Endothelial cell of umbilical vein (primary cell): ENCODE data around the gene EGLN1. TPM values are rescaled to one million over a fixed set of nuclear protein-coding genes. Genes with fewer than 3 reads are reported as not detected.

Experiments
- BruUV-seq: library from RNA; stranded (reverse); fragments of 400-500 nt; replicated peaks from 2 replicates; lab custom pipeline; 2021; lab: Mats Ljungman, UMichigan
- CTCF ChIA-PET: fragments of 300-600, 350-600 bp; sonication (Branson Sonifier 250); formaldehyde crosslinking; loops from one replicate; lab custom pipeline; 2021; ENCODE audit warnings: antibody characterized with exemption, inconsistent platforms; lab: Charles Lee
- POLR2A ChIA-PET: fragments of 300-600, 350-600 bp; sonication (Branson Sonifier 250); formaldehyde crosslinking; loops from one replicate; lab custom pipeline; 2021; ENCODE audit warnings: antibody characterized with exemption, inconsistent platforms; lab: Charles Lee
- DNase-seq: peaks from one replicate; pipeline ENCODE4 v3.0.0-alpha.2; 2011; ENCODE audit warnings: low read depth, low spot score
- FAIRE-seq: peaks from 2 replicates; lab custom pipeline; 2011; peaks lifted over from hg19 to GRCh38; lab: Jason Lieb, UNC
- H2AFZ ChIP-seq: 2 replicates; pipeline ENCODE4 v1.6.0; 2012; ENCODE audit warnings: low read depth, low read length, control low read depth, inconsistent platforms
- H3K27ac ChIP-seq: 2 replicates; pipeline ENCODE4 v1.5.1; 2011; ENCODE audit warnings: low read depth, mild to moderate bottlenecking, control low read depth, low read length, moderate library complexity; ENCODE audit not compliant: insufficient read depth
- H3K27me3 ChIP-seq, 2 experiments: 2 replicates each; pipeline versions ENCODE4 v1.6.0 to v1.6.1; 2011; ENCODE audit warnings: low read length in 2 of 2, mixed read lengths in 1 of 2; ENCODE audit not compliant: control insufficient read depth in 2 of 2, insufficient read depth in 2 of 2
- H3K36me3 ChIP-seq, 2 experiments: 2 replicates in 1 of 2; 3 replicates in 1 of 2; pipeline ENCODE4 v1.5.1; 2011; ENCODE audit warnings: low read length in 2 of 2, mild to moderate bottlenecking in 1 of 2, moderate library complexity in 1 of 2; ENCODE audit not compliant: control insufficient read depth in 2 of 2, insufficient read depth in 2 of 2; ENCODE audit errors: extremely low read depth in 1 of 2
- H3K4me1 ChIP-seq: 3 replicates; pipeline ENCODE4 v1.5.1; 2011; ENCODE audit warnings: mild to moderate bottlenecking, low read length; ENCODE audit not compliant: control insufficient read depth, insufficient read depth; ENCODE audit errors: extremely low read depth
- H3K4me2 ChIP-seq: 2 replicates; pipeline ENCODE4 v1.6.1; 2011; ENCODE audit warnings: low read length, control low read depth, mixed read lengths; ENCODE audit not compliant: insufficient read depth
- H3K4me3 ChIP-seq, 3 experiments: fragments of 200-600 bp in 1 of 3; sonication (generic), shearing (Covaris generic) in 1 of 3; replicated peaks in 1 of 3; 2 replicates each; pipeline ENCODE4 v1.5.1; 2011 to 2016; ENCODE audit warnings: control low read depth in 3 of 3, low read length in 3 of 3, mild to moderate bottlenecking in 2 of 3, inconsistent platforms in 1 of 3, low read depth in 1 of 3, moderate library complexity in 1 of 3; ENCODE audit not compliant: insufficient read depth in 1 of 3
- H3K79me2 ChIP-seq: 2 replicates; pipeline ENCODE4 v1.6.0; 2012; ENCODE audit warnings: low read length, inconsistent platforms; ENCODE audit not compliant: control insufficient read depth, insufficient read depth
- H3K9ac ChIP-seq: replicated peaks from 2 replicates; pipeline ENCODE3; 2011; ENCODE audit warnings: low read length, control low read depth; ENCODE audit not compliant: insufficient read depth; ENCODE audit errors: extremely low read depth
- H3K9me1 ChIP-seq: replicated peaks from 3 replicates; pipeline ENCODE4 v1.6.0; 2011; ENCODE audit warnings: mild to moderate bottlenecking, low read length; ENCODE audit not compliant: control insufficient read depth, insufficient read depth; ENCODE audit errors: extremely low read depth
- H3K9me3 ChIP-seq: replicated peaks from 2 replicates; pipeline ENCODE4 v1.5.1; 2012; ENCODE audit warnings: low read length, inconsistent platforms; ENCODE audit not compliant: control insufficient read depth, insufficient read depth
- H4K20me1 ChIP-seq: replicated peaks from 2 replicates; pipeline ENCODE3; 2011; ENCODE audit warnings: mild to moderate bottlenecking, low read length; ENCODE audit not compliant: control insufficient read depth, insufficient read depth; ENCODE audit errors: extremely low read depth
- EZH2 ChIP-seq: IDR thresholded peaks from 2 replicates; pipeline ENCODE4 v1.6.1; 2012; ENCODE audit warnings: borderline replicate concordance, low read depth, mild to moderate bottlenecking, moderate library complexity, low read length, inconsistent platforms; ENCODE audit not compliant: severe bottlenecking
- FOS ChIP-seq: IDR thresholded peaks from 2 replicates; pipeline ENCODE4 v1.6.1; 2011; ENCODE audit warnings: mild to moderate bottlenecking, low read length, moderate library complexity, borderline replicate concordance; ENCODE audit not compliant: insufficient read depth
- GATA2 ChIP-seq: IDR thresholded peaks from 2 replicates; pipeline ENCODE4 v1.7.0; 2011; ENCODE audit warnings: low read depth, mild to moderate bottlenecking, moderate library complexity, mixed read lengths, low read length; ENCODE audit not compliant: insufficient read length, insufficient read depth
- JUN ChIP-seq: IDR thresholded peaks from 2 replicates; pipeline ENCODE4 v1.6.1; 2011; ENCODE audit warnings: borderline replicate concordance, low read depth; ENCODE audit not compliant: insufficient read length, insufficient read depth
- MYC ChIP-seq: IDR thresholded peaks from one replicate; pipeline ENCODE4 v1.6.1; 2011; ENCODE audit warnings: mild to moderate bottlenecking, low read depth, low read length
- POLR2A ChIP-seq: IDR thresholded peaks from 2 replicates; pipeline ENCODE4 v1.6.1; 2012; ENCODE audit warnings: low read depth, mild to moderate bottlenecking, control low read depth, low read length
- POLR2AphosphoS5 ChIP-seq: IDR thresholded peaks from 2 replicates; pipeline ENCODE4 v1.6.1; 2012; ENCODE audit warnings: low read depth, mild to moderate bottlenecking, control low read depth, low read length, moderate library complexity; ENCODE audit not compliant: insufficient read depth
- dilution Hi-C: fragments of 300-500 bp; cut with MboI; formaldehyde crosslinking; loops from one replicate; pipeline ENCODE4 v1.15.0; 2019; ENCODE audit warnings: low sequenced_read_pairs; ENCODE audit not compliant: extremely low pct_ligation_motif_present
- intact Hi-C: fragments of 100-400 bp; cut with micrococcal nuclease; formaldehyde crosslinking; loops from one replicate; pipeline ENCODE4 v1.10.0; 2022
- polyA plus RNA-seq, 4 experiments: library from polyadenylated mRNA; depleted of rRNA in 3 of 4; stranded (reverse) in 3 of 4; unstranded in 1 of 4; fragments of >200 nt; gene quantifications; 2 replicates each; pipeline versions ENCODE4 v1.2.1 to v1.2.3, GENCODE V29; 2011 to 2012; ENCODE audit warnings: missing spikeins in 1 of 4
- total RNA-seq: library from RNA; stranded (reverse); gene quantifications from 2 replicates; pipeline ENCODE4 v1.2.3, GENCODE V29; 2021
- TF ChIP-seq, protein P1 (sequence below): IDR thresholded peaks from 2 replicates; pipeline ENCODE4 v1.6.1; 2011; ENCODE audit not compliant: insufficient read depth, insufficient read length
- TF ChIP-seq, protein P2 (sequence below), 2 donors: IDR thresholded peaks; 1 replicate in 1 of 2; 2 replicates in 1 of 2; pipeline ENCODE4 v1.5.1; 2011; ENCODE audit warnings: low read length in 2 of 2, mild to moderate bottlenecking in 2 of 2, moderate library complexity in 2 of 2, control low read depth in 1 of 2, inconsistent platforms in 1 of 2, low read depth in 1 of 2; ENCODE audit not compliant: insufficient read depth in 1 of 2; ENCODE audit errors: extremely low read depth in 1 of 2

EGLN1 gene
- total and polyA plus RNA-seq, 2 donors (not counting 3 experiments of a cell fraction or from before 2014, with no cell fraction given), result 13.7 to 38.1 TPM

DNA sequence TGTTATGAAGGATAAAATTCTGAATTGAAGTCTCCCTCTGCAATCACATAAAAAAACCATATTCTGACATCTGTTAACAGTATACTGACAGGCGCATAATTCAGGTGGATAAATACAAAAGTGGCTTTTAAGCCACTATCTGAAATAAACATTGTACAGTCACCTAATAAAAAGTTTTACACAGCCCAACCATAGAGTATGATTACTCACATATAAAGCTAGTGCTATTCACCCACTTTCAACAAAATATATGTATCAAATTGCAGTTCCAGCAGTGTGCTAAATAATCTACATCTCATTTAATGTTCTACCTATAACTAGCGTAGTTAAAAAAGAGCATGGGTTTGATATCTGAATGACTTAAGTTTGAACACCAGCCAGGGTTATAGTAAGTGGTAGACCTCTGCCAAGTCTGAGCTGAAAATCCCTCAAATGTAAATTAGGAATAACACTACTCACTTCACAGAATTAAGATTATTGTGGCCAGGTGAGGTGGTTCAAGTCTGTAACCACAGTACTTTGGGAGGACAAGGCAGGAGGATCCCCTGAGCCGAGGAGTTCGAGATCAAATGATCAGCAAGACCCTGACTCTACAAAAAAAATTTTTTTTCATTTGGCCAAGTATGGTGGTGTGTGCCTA lies 3.9 kb downstream of the EGLN1 start:
- Histone ChIP-seq H3K36me3 (no peaks in the 10 kb centered on the region), H3K4me2 (peak overlapping the region; percentile 99), H3K79me2 (peaks cover 83% of the 10 kb centered on the region), H3K9me1 (no peaks in the 10 kb centered on the region), H3K9ac (peak overlapping the region; percentile 34), H3K4me3 (peak overlapping the region in 2 of 3 experiments; percentile 91 to 97), H3K27me3 (no peaks in the 10 kb centered on the region), H2AFZ (no peak overlapping the region), H4K20me1 (peaks cover 9% of the 10 kb centered on the region), H3K9me3 (no peaks in the 10 kb centered on the region), H3K27ac (no peak overlapping the region), H3K4me1 (peaks cover 31% of the 10 kb centered on the region)
- BruUV-seq, result no TSS peak
- dilution Hi-C loops (no loop called here), intact Hi-C loops (no loop called here)
- CTCF ChIA-PET, result interaction anchor here (1.3 to 2.8 kb wide), 6 partner anchors 26 to 166 kb away, joined by 4 to 11 read pairs (median 4); no protein-coding TSS in a partner anchor
- DNase-seq (peak; percentile 33), FAIRE-seq (no peak)
- POLR2A ChIA-PET, result no interaction called here
- no peak for TF ChIP-seq GATA2
- TF ChIP-seq POLR2A, result no peak
- TF ChIP-seq, protein P1, sequence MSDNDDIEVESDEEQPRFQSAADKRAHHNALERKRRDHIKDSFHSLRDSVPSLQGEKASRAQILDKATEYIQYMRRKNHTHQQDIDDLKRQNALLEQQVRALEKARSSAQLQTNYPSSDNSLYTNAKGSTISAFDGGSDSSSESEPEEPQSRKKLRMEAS, result no peak
- TF ChIP-seq EZH2, result no peak
- TF ChIP-seq FOS, result no peak
- no peak for TF ChIP-seq JUN
- no peak for TF ChIP-seq MYC
- TF ChIP-seq, protein P2, sequence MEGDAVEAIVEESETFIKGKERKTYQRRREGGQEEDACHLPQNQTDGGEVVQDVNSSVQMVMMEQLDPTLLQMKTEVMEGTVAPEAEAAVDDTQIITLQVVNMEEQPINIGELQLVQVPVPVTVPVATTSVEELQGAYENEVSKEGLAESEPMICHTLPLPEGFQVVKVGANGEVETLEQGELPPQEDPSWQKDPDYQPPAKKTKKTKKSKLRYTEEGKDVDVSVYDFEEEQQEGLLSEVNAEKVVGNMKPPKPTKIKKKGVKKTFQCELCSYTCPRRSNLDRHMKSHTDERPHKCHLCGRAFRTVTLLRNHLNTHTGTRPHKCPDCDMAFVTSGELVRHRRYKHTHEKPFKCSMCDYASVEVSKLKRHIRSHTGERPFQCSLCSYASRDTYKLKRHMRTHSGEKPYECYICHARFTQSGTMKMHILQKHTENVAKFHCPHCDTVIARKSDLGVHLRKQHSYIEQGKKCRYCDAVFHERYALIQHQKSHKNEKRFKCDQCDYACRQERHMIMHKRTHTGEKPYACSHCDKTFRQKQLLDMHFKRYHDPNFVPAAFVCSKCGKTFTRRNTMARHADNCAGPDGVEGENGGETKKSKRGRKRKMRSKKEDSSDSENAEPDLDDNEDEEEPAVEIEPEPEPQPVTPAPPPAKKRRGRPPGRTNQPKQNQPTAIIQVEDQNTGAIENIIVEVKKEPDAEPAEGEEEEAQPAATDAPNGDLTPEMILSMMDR (IDR thresholded peaks at IDR 0.05; ENCODE audit: extremely low read depth in 1 of 2, insufficient read depth in 1 of 2, low read depth in 1 of 2, low read length in 2 of 2), result no peak
- TF ChIP-seq POLR2AphosphoS5, result no peak
